ENCODE results near the gene RHOBTB3. TPM values are rescaled to one million over a fixed set of nuclear protein-coding genes. Genes with fewer than 3 reads are reported as not detected.

The RHOBTB3 gene
- total RNA-seq, 4 donors from 2014 or later: 40.1 to 134 (median 86.9) TPM

- peaks cover 13 to 30% of the 10 kb centered on the region in 2 donors for H3K4me1 ChIP-seq
- intact Hi-C loops (cut with DNase I; ENCODE audit: low total_unique reads): no loop called here
- ATAC-seq (no peak), DNase-seq (no peak)
- no peaks in the 10 kb centered on the region for H3K27me3 ChIP-seq
- no peak overlapping the region for H3K27ac ChIP-seq
- TF ChIP-seq CTCF (IDR thresholded peaks at IDR 0.05 in 4 of 5, conservative IDR thresholded peaks at IDR 0.05 in 1 of 5): no peak
- no peak for TF ChIP-seq POLR2A (IDR thresholded peaks at IDR 0.05)
- H3K4me3 ChIP-seq: no peak overlapping the region
- peaks cover 0 to 31% of the 10 kb centered on the region in 2 donors for H3K36me3 ChIP-seq
- H3K9me3 ChIP-seq: no peaks in the 10 kb centered on the region
- in situ Hi-C loops (cut with MboI; ENCODE audit: low sequenced_read_pairs in 4 of 4): loop anchor here in 2 of 4 donors (10.0 to 25.0 kb wide), 3 partner anchors 168 to 550 kb away; no protein-coding TSS in a partner anchor
These were observed 55.8 kb downstream of the RHOBTB3 start for GRCh38 chr5:95786821-95787418.

GRCh38 chr5:95788493-95788892 lies 57.4 kb downstream of the RHOBTB3 start:
- H3K36me3 ChIP-seq: peaks cover 0 to 44% of the 10 kb centered on the region in 2 donors
- no peak for TF ChIP-seq POLR2A (IDR thresholded peaks at IDR 0.05)
- TF ChIP-seq CTCF (IDR thresholded peaks at IDR 0.05 in 4 of 5, conservative IDR thresholded peaks at IDR 0.05 in 1 of 5): no peak
- no peak overlapping the region for H3K27ac ChIP-seq
- no peaks in the 10 kb centered on the region for H3K9me3 ChIP-seq
- no peak overlapping the region for H3K4me3 ChIP-seq
- H3K27me3 ChIP-seq: no peaks in the 10 kb centered on the region
- DNase-seq (no peak), ATAC-seq (no peak)
- in situ Hi-C loops (cut with MboI; ENCODE audit: low sequenced_read_pairs in 4 of 4) (loop anchor here in 2 of 4 donors (10.0 to 25.0 kb wide), 3 partner anchors 166 to 549 kb away; no protein-coding TSS in a partner anchor), intact Hi-C loops (cut with DNase I; ENCODE audit: low total_unique reads) (no loop called here)
- peaks cover 13 to 24% of the 10 kb centered on the region in 2 donors for H3K4me1 ChIP-seq

GRCh38 chr5:95791751-95792150 lies 60.6 kb downstream of the RHOBTB3 start:
- in situ Hi-C loops (cut with MboI; ENCODE audit: low sequenced_read_pairs in 4 of 4) (loop anchor here in 1 of 4 donors (25.0 kb wide), 1 partner anchor 546 kb away; no protein-coding TSS in a partner anchor), intact Hi-C loops (cut with DNase I; ENCODE audit: low total_unique reads) (no loop called here)
- no peak for TF ChIP-seq POLR2A (IDR thresholded peaks at IDR 0.05)
- no peak for TF ChIP-seq CTCF (IDR thresholded peaks at IDR 0.05 in 4 of 5, conservative IDR thresholded peaks at IDR 0.05 in 1 of 5)
- no peak overlapping the region for H3K27ac ChIP-seq
- no peak overlapping the region for H3K4me3 ChIP-seq
- peaks cover 0 to 53% of the 10 kb centered on the region in 2 donors for H3K36me3 ChIP-seq
- no peaks in the 10 kb centered on the region for H3K27me3 ChIP-seq
- no peaks in the 10 kb centered on the region for H3K9me3 ChIP-seq
- H3K4me1 ChIP-seq: peaks cover 0 to 10% of the 10 kb centered on the region in 2 donors
- ATAC-seq: no peak
- no peak for DNase-seq

GRCh38 chr5:95794070-95794516 lies 63.0 kb downstream of the RHOBTB3 start:
- no peaks in the 10 kb centered on the region for H3K9me3 ChIP-seq
- no peaks in the 10 kb centered on the region for H3K4me1 ChIP-seq
- no peak for TF ChIP-seq POLR2A (IDR thresholded peaks at IDR 0.05)
- TF ChIP-seq CTCF (IDR thresholded peaks at IDR 0.05 in 4 of 5, conservative IDR thresholded peaks at IDR 0.05 in 1 of 5): no peak
- no peak overlapping the region for H3K27ac ChIP-seq
- no peak overlapping the region for H3K4me3 ChIP-seq
- intact Hi-C loops (cut with DNase I; ENCODE audit: low total_unique reads) (no loop called here), in situ Hi-C loops (cut with MboI; ENCODE audit: low sequenced_read_pairs in 4 of 4) (loop anchor here in 1 of 4 donors (25.0 kb wide), 1 partner anchor 543 kb away; no protein-coding TSS in a partner anchor)
- H3K36me3 ChIP-seq: peaks cover 0 to 40% of the 10 kb centered on the region in 2 donors
- H3K27me3 ChIP-seq: no peaks in the 10 kb centered on the region
- no peak for ATAC-seq
- no peak for DNase-seq

All from gastrocnemius medialis (tissue), 4 donors.